Astrocyte (in vitro differentiated cells and primary cell): Measurements from ENCODE around the gene RETREG3. TPM values are rescaled to one million over a fixed set of nuclear protein-coding genes. Genes with fewer than 3 reads are reported as not detected.
"Not testable (repeated sequence)": the region's sequence is repeated elsewhere in the genome, so short reads cannot be mapped to it uniquely, and the experiment has no call there.

Experiments
- DNase-seq: peaks from one replicate; pipeline ENCODE4 v3.0.0-alpha.2; 2010; ENCODE audit warnings: low read depth
- FAIRE-seq: peaks from 2 replicates; lab custom pipeline; 2011; peaks lifted over from hg19 to GRCh38; lab: Jason Lieb, UNC
- H2AFZ ChIP-seq: 2 replicates; pipeline ENCODE4 v1.6.0; 2012; ENCODE audit warnings: low read depth, low read length, inconsistent platforms
- H3K27ac ChIP-seq: 2 replicates; pipeline ENCODE4 v1.5.1; 2011; ENCODE audit warnings: low read depth, low read length, inconsistent platforms
- H3K27me3 ChIP-seq: 2 replicates; pipeline ENCODE4 v1.6.0; 2011; ENCODE audit warnings: low read length, inconsistent platforms; ENCODE audit not compliant: insufficient read depth
- H3K36me3 ChIP-seq: 2 replicates; pipeline ENCODE4 v1.5.1; 2011; ENCODE audit warnings: low read length, inconsistent platforms; ENCODE audit not compliant: insufficient read depth
- H3K4me1 ChIP-seq: 2 replicates; pipeline ENCODE4 v1.5.1; 2011; ENCODE audit warnings: low read length, inconsistent platforms; ENCODE audit not compliant: insufficient read depth
- H3K4me2 ChIP-seq: 2 replicates; pipeline ENCODE4 v1.6.0; 2012; ENCODE audit warnings: low read length, inconsistent platforms
- H3K4me3 ChIP-seq: 2 replicates; pipeline ENCODE4 v1.5.1; 2011; ENCODE audit warnings: low read depth, mild to moderate bottlenecking, low read length, inconsistent platforms; ENCODE audit not compliant: insufficient read depth
- H3K79me2 ChIP-seq: 2 replicates; pipeline ENCODE4 v1.6.0; 2012; ENCODE audit warnings: mild to moderate bottlenecking, low read length, inconsistent platforms; ENCODE audit not compliant: insufficient read depth
- H3K9ac ChIP-seq: 2 replicates; pipeline ENCODE4 v1.6.0; 2012; ENCODE audit warnings: mild to moderate bottlenecking, low read length, inconsistent platforms
- H3K9me3 ChIP-seq: 2 replicates; pipeline ENCODE4 v1.5.1; 2012; ENCODE audit warnings: low read depth, mild to moderate bottlenecking, low read length, inconsistent platforms; ENCODE audit not compliant: insufficient read depth
- H4K20me1 ChIP-seq: 2 replicates; pipeline ENCODE4 v1.6.0; 2012; ENCODE audit warnings: low read length, inconsistent platforms; ENCODE audit not compliant: insufficient read depth
- H3K27ac Mint-ChIP-seq: one replicate; pipeline ENCODE4 v1.8.0; 2021; ENCODE audit warnings: mild to moderate bottlenecking, mixed read lengths; ENCODE audit not compliant: unreplicated experiment
- H3K27me3 Mint-ChIP-seq: one replicate; pipeline ENCODE4 v1.8.0; 2021; ENCODE audit warnings: low read depth, mixed read lengths; ENCODE audit not compliant: unreplicated experiment
- H3K36me3 Mint-ChIP-seq: one replicate; pipeline ENCODE4 v1.8.0; 2021; ENCODE audit warnings: low read depth, mixed read lengths; ENCODE audit not compliant: unreplicated experiment
- H3K4me1 Mint-ChIP-seq: one replicate; pipeline ENCODE4 v1.8.0; 2021; ENCODE audit warnings: low read depth, mixed read lengths; ENCODE audit not compliant: unreplicated experiment
- H3K4me3 Mint-ChIP-seq: one replicate; pipeline ENCODE4 v1.8.0; 2021; ENCODE audit warnings: mild to moderate bottlenecking, moderate library complexity, mixed read lengths; ENCODE audit not compliant: unreplicated experiment
- H3K9me3 Mint-ChIP-seq: one replicate; pipeline ENCODE4 v1.8.0; 2021; ENCODE audit warnings: mild to moderate bottlenecking, mixed read lengths; ENCODE audit not compliant: unreplicated experiment
- EZH2 ChIP-seq: IDR thresholded peaks from 2 replicates; pipeline ENCODE4 v1.6.1; 2012; ENCODE audit warnings: mild to moderate bottlenecking, low read length, inconsistent platforms; ENCODE audit not compliant: insufficient read depth
- total RNA-seq: library from RNA; stranded (reverse); gene quantifications from 2 replicates; pipeline ENCODE4 v1.2.1, GENCODE V29; 2021
- TF ChIP-seq, protein P1 (sequence below): IDR thresholded peaks from 2 replicates; pipeline ENCODE4 v1.5.1; 2011; ENCODE audit warnings: low read depth, mild to moderate bottlenecking, inconsistent platforms, low read length, moderate library complexity; ENCODE audit not compliant: insufficient read depth

The RETREG3 gene
- total RNA-seq, 1 donor from 2014 or later: 54.3 TPM

DNA sequence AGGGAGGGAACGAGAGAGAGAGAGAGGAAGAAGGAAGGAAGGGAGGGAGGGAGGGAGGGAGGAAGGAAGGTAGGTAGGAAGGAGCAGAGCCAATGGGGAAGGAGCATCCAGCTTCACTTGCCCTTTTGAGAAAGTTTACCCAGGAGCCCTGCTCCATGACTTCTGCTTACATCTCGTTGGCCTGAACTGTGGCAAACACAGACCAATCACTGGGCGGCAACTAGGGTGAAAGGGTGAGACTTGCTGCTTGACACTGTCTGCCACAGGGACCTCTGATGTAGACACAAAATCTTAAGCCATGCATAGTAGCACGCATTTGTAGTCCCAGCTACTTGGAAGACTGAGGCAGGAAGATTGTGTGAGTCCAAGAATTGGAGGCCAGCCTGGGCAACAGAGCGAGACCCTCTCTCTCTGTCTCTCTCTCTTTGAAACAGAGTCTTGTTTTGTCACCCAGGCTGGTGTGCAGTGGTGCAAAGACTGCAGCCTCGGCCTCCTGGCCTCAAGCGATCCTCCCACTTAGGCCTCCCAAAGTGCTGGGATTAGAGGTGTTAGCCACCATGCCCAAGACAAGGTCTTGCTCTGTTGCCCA, 30.4 kb upstream of the RETREG3 start:
- Histone ChIP-seq H3K79me2 (no peaks in the 10 kb centered on the region), H3K4me1 (no peaks in the 10 kb centered on the region), H2AFZ (no peak overlapping the region), H4K20me1 (no peaks in the 10 kb centered on the region), H3K36me3 (no peaks in the 10 kb centered on the region), H3K27me3 (peaks cover 4% of the 10 kb centered on the region), H3K9ac (no peak overlapping the region), H3K4me3 (no peak overlapping the region), H3K27ac (no peak overlapping the region), H3K4me2 (no peak overlapping the region), H3K9me3 (no peaks in the 10 kb centered on the region)
- TF ChIP-seq EZH2: no peak
- TF ChIP-seq, protein P1, sequence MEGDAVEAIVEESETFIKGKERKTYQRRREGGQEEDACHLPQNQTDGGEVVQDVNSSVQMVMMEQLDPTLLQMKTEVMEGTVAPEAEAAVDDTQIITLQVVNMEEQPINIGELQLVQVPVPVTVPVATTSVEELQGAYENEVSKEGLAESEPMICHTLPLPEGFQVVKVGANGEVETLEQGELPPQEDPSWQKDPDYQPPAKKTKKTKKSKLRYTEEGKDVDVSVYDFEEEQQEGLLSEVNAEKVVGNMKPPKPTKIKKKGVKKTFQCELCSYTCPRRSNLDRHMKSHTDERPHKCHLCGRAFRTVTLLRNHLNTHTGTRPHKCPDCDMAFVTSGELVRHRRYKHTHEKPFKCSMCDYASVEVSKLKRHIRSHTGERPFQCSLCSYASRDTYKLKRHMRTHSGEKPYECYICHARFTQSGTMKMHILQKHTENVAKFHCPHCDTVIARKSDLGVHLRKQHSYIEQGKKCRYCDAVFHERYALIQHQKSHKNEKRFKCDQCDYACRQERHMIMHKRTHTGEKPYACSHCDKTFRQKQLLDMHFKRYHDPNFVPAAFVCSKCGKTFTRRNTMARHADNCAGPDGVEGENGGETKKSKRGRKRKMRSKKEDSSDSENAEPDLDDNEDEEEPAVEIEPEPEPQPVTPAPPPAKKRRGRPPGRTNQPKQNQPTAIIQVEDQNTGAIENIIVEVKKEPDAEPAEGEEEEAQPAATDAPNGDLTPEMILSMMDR: no peak
- no peaks in the 10 kb centered on the region for H3K4me1 Mint-ChIP-seq
- no peaks in the 10 kb centered on the region for H3K36me3 Mint-ChIP-seq
- no peaks in the 10 kb centered on the region for H3K9me3 Mint-ChIP-seq
- H3K27ac Mint-ChIP-seq: no peak overlapping the region
- no peak for DNase-seq
- peaks cover 33% of the 10 kb centered on the region for H3K27me3 Mint-ChIP-seq
- H3K4me3 Mint-ChIP-seq: no peak overlapping the region
- no peak for FAIRE-seq

DNA sequence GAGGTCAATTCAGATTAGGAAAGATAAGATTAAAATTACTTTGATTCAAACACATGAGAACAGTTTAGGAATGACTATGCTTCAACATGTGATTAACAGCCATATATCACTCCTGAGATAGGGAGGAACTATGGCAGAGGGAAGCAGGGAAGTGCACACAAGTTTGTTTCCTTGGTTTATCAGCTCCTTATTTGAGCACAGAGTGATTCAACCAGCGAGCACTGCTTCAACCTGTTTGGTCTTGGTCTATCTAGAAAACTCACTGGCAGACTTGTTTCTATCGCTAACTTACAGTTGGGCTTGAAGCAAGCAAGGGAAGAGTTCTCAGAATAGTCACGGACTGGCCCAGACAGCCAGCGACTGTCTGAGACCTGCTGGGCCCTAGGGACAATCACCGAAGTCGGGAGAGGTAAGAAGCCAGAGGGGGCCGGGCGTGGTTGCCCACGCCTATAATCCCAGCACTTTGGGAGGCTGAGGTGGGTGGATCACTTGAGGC, 23.8 kb upstream of the RETREG3 start:
- no peak overlapping the region for H3K4me3 Mint-ChIP-seq
- Histone ChIP-seq H3K27ac (no peak overlapping the region), H2AFZ (no peak overlapping the region), H3K4me2 (no peak overlapping the region), H3K4me1 (no peaks in the 10 kb centered on the region), H3K79me2 (no peaks in the 10 kb centered on the region), H3K9ac (no peak overlapping the region), H3K27me3 (no peaks in the 10 kb centered on the region), H3K36me3 (no peaks in the 10 kb centered on the region), H3K4me3 (no peak overlapping the region), H4K20me1 (no peaks in the 10 kb centered on the region), H3K9me3 (no peaks in the 10 kb centered on the region)
- no peak for FAIRE-seq
- no peaks in the 10 kb centered on the region for H3K9me3 Mint-ChIP-seq
- H3K4me1 Mint-ChIP-seq: no peaks in the 10 kb centered on the region
- peaks cover 2% of the 10 kb centered on the region for H3K27me3 Mint-ChIP-seq
- no peak overlapping the region for H3K27ac Mint-ChIP-seq
- DNase-seq: no peak
- TF ChIP-seq, protein P1: no peak
- no peak for TF ChIP-seq EZH2
- H3K36me3 Mint-ChIP-seq: no peaks in the 10 kb centered on the region

DNA sequence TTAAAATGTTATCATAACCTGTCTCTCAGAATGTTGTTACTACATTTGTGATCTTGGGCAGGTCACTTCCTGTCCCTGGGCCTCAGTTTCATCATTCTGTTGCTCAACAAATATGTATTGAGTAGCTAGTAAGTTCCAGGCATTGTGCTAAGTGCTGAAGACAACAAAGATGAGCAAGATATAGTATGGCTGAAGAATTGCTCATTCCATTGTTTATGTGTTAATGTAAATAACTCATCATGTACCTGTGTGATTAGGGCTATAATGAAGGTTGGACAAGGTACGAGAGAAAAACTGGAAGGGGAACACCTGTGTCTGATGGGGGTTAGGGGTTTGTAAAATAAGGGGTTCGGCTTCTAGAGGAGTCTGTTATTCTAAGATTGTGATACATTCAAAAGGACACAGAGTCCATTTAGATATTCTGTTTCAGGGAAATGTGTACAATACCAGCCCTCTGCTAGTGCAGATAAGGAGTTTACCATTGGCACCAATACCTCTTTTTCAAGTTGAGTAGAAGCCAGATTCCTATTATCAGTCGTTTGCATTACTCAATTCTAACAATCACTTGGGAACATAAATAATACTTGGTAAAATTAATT, 20.3 kb upstream of the RETREG3 start:
- H3K27me3 ChIP-seq: no peaks in the 10 kb centered on the region
- Mint-ChIP-seq H3K36me3 (no peaks in the 10 kb centered on the region), H3K9me3 (no peaks in the 10 kb centered on the region), H3K27ac (no peak overlapping the region), H3K4me1 (no peaks in the 10 kb centered on the region), H3K27me3 (no peaks in the 10 kb centered on the region), H3K4me3 (no peak overlapping the region)
- no peaks in the 10 kb centered on the region for H3K36me3 ChIP-seq
- no peaks in the 10 kb centered on the region for H3K79me2 ChIP-seq
- H3K4me3 ChIP-seq: no peak overlapping the region
- H2AFZ ChIP-seq: no peak overlapping the region
- H3K27ac ChIP-seq: no peak overlapping the region
- H4K20me1 ChIP-seq: no peaks in the 10 kb centered on the region
- no peak overlapping the region for H3K9ac ChIP-seq
- TF ChIP-seq, protein P1: no peak
- TF ChIP-seq EZH2: no peak
- H3K4me1 ChIP-seq: no peaks in the 10 kb centered on the region
- no peaks in the 10 kb centered on the region for H3K9me3 ChIP-seq
- no peak for DNase-seq
- FAIRE-seq: no peak
- no peak overlapping the region for H3K4me2 ChIP-seq

DNA sequence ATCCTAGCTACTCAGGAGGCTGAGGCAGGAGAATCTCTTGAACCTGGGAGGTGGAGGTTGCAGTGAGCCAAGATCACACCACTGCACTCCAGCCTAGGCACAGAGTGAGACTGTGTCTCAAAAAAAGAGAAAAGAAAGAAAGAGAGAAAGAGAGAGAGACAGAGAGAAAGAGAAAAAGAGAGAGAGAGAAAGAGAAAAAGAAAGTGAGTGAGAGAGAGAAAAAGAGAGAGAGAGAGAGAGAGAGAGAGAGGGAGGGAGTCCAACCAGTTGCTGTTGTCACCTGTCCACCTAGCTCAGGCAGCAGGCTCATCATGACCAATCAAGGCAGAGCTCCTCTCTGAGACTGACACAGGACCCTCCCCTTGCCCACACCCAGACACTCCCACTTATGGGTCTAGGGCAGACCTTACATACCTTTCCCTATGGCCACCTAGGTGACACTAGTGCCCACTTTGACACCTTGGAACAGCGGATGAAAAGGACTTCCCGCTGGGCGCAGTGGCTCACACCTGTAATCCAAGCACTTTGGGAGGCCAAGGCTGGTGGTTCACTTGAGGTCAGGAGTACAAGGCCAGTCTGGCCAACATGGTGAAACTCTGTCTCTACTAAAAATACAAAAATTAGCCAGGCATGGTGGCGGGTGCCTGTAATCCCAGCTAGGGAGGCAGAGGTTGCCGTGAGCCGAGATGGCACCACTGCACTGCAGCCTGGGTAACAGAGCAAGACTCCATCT, 18.0 kb upstream of the RETREG3 start:
- not testable (repeated sequence) for H4K20me1 ChIP-seq, H3K27me3 ChIP-seq, H3K9me3 Mint-ChIP-seq, H3K27ac Mint-ChIP-seq, H3K79me2 ChIP-seq, H3K36me3 Mint-ChIP-seq, DNase-seq, H3K27ac ChIP-seq, H3K4me2 ChIP-seq, H3K9ac ChIP-seq, FAIRE-seq, H3K4me1 ChIP-seq, H3K27me3 Mint-ChIP-seq, H3K4me3 Mint-ChIP-seq, H3K4me3 ChIP-seq, H3K4me1 Mint-ChIP-seq, H2AFZ ChIP-seq, H3K9me3 ChIP-seq, H3K36me3 ChIP-seq
